IMR-90 (cell line): ENCODE results near the gene CDHR2. TPM values are rescaled to one million over a fixed set of nuclear protein-coding genes. Genes with fewer than 3 reads are reported as not detected.
A peak's percentile ranks its signal among the peaks of the same experiment; 100 is the strongest.

Experiments
- ATAC-seq: fragments of 200-7000 bp; cut with Tn5 transposase; 2 replicates; pipeline ENCODE4 v1.9.1; 2020; ENCODE audit warnings: low read depth, mild to moderate bottlenecking, moderate library complexity
- BruUV-seq: library from RNA; stranded (reverse); fragments of 400-500 nt; replicated peaks from 2 replicates; lab custom pipeline; 2021; lab: Mats Ljungman, UMichigan
- CTCF ChIA-PET: fragments of 300-600 bp; formaldehyde crosslinking; extraction: SDS; loops from one replicate; lab custom pipeline; 2021; ENCODE audit warnings: antibody characterized with exemption; lab: Yijun Ruan, JAX
- POLR2A ChIA-PET: fragments of 300-600 bp; sonication (Branson Sonifier 250); formaldehyde crosslinking; loops from one replicate; lab custom pipeline; 2022; ENCODE audit warnings: antibody characterized with exemption; ENCODE audit not compliant: unreplicated experiment; lab: Charles Lee
- DNase-seq: peaks from one replicate; pipeline ENCODE4 v3.0.0; 2013
- H2AFZ ChIP-seq: replicated peaks from 2 replicates; pipeline ENCODE3; 2013; ENCODE audit warnings: low read length, mild to moderate bottlenecking; ENCODE audit not compliant: poor library complexity
- H2AK5ac ChIP-seq: 2 replicates; pipeline ENCODE4 v1.6.1; 2013; ENCODE audit warnings: low read depth, low read length, inconsistent platforms
- H2AK9ac ChIP-seq: replicated peaks from 2 replicates; pipeline ENCODE3; 2013; ENCODE audit warnings: mild to moderate bottlenecking, low read depth, low read length, moderate library complexity; ENCODE audit not compliant: poor library complexity
- H2BK120ac ChIP-seq: 2 replicates; pipeline ENCODE4 v1.6.1; 2013; ENCODE audit warnings: low read depth, low read length, inconsistent platforms
- H2BK15ac ChIP-seq: 3 replicates; pipeline ENCODE4 v1.6.1; 2013; ENCODE audit warnings: low read depth, low read length, inconsistent platforms
- H2BK20ac ChIP-seq: 2 replicates; pipeline ENCODE4 v1.6.1; 2013; ENCODE audit warnings: low read depth, mild to moderate bottlenecking, inconsistent platforms, low read length, moderate library complexity
- H2BK5ac ChIP-seq: 2 replicates; pipeline ENCODE4 v1.6.1; 2013; ENCODE audit warnings: mild to moderate bottlenecking, low read depth, low read length, inconsistent platforms; ENCODE audit not compliant: poor library complexity, severe bottlenecking
- H3K14ac ChIP-seq: replicated peaks from 2 replicates; pipeline ENCODE4 v1.6.1; 2013; ENCODE audit warnings: low read depth, low read length, inconsistent platforms
- H3K18ac ChIP-seq: 2 replicates; pipeline ENCODE4 v1.6.1; 2013; ENCODE audit warnings: low read depth, low read length, control low read depth
- H3K23ac ChIP-seq: 2 replicates; pipeline ENCODE4 v1.6.1; 2013; ENCODE audit warnings: low read depth, low read length, inconsistent platforms
- H3K27ac ChIP-seq: 2 replicates; pipeline ENCODE4 v1.5.1; 2013; ENCODE audit warnings: mild to moderate bottlenecking, control low read depth, low read length; ENCODE audit not compliant: insufficient read depth
- H3K27me3 ChIP-seq: 2 replicates; pipeline ENCODE4 v1.6.1; 2013; ENCODE audit warnings: low read length; ENCODE audit not compliant: control insufficient read depth, insufficient read depth
- H3K36me3 ChIP-seq: 2 replicates; pipeline ENCODE4 v1.6.1; 2013; ENCODE audit warnings: low read length, mixed read lengths; ENCODE audit not compliant: control insufficient read depth, insufficient read depth
- H3K4ac ChIP-seq: 2 replicates; pipeline ENCODE4 v1.6.1; 2013; ENCODE audit warnings: low read depth, low read length, inconsistent platforms
- H3K4me1 ChIP-seq: 2 replicates; pipeline ENCODE4 v1.6.1; 2013; ENCODE audit warnings: low read length, mixed read lengths; ENCODE audit not compliant: control insufficient read depth, insufficient read depth
- H3K4me2 ChIP-seq: 2 replicates; pipeline ENCODE4 v1.6.1; 2013; ENCODE audit warnings: low read depth, mild to moderate bottlenecking, control low read depth, low read length, moderate library complexity
- H3K4me3 ChIP-seq: 2 replicates; pipeline ENCODE4 v1.5.1; 2013; ENCODE audit warnings: low read depth, mild to moderate bottlenecking, control low read depth, low read length, moderate library complexity; ENCODE audit not compliant: insufficient read depth
- H3K56ac ChIP-seq: 2 replicates; pipeline ENCODE4 v1.6.1; 2013; ENCODE audit warnings: low read length, inconsistent platforms; ENCODE audit not compliant: insufficient read depth; ENCODE audit errors: extremely low read depth
- H3K79me1 ChIP-seq, 2 experiments: 2 replicates each; pipeline ENCODE4 v1.6.1; 2013; ENCODE audit warnings: low read length in 2 of 2, inconsistent platforms in 1 of 2, low read depth in 1 of 2
- H3K9ac ChIP-seq: 2 replicates; pipeline ENCODE4 v1.6.1; 2013; ENCODE audit warnings: low read depth, low read length, control low read depth
- H3K9me1 ChIP-seq: 2 replicates; pipeline ENCODE4 v1.6.1; 2013; ENCODE audit warnings: low read length, inconsistent platforms; ENCODE audit not compliant: insufficient read depth
- H3K9me3 ChIP-seq: 2 replicates; pipeline ENCODE4 v1.6.1; 2013; ENCODE audit warnings: low read length; ENCODE audit not compliant: control insufficient read depth, insufficient read depth
- H4K20me1 ChIP-seq: 2 replicates; pipeline ENCODE4 v1.6.1; 2013; ENCODE audit warnings: low read length, inconsistent platforms; ENCODE audit not compliant: insufficient read depth
- H4K5ac ChIP-seq: 2 replicates; pipeline ENCODE4 v1.6.1; 2013; ENCODE audit warnings: mild to moderate bottlenecking, low read depth, low read length, control low read depth
- H4K8ac ChIP-seq, 2 experiments: 2 replicates each; pipeline ENCODE4 v1.6.1; 2013; ENCODE audit warnings: low read depth in 2 of 2, low read length in 2 of 2, control low read depth in 1 of 2, inconsistent platforms in 1 of 2
- H4K91ac ChIP-seq: 2 replicates; pipeline ENCODE4 v1.6.1; 2013; ENCODE audit warnings: low read depth, low read length, inconsistent platforms; ENCODE audit not compliant: insufficient read depth
- CEBPB ChIP-seq: IDR thresholded peaks from 2 replicates; pipeline ENCODE4 v1.6.1; 2012; ENCODE audit warnings: low read depth, low read length, improper control_type of control experiment
- CTCF ChIP-seq: conservative IDR thresholded peaks from 2 replicates; pipeline ENCODE4 v1.5.1; 2012; ENCODE audit warnings: mild to moderate bottlenecking, low read depth, low read length, improper control_type of control experiment
- ELK1 ChIP-seq: fragments of 150-350 bp; IDR thresholded peaks from 2 replicates; pipeline ENCODE4 v1.6.1; 2016; ENCODE audit warnings: low read depth, mild to moderate bottlenecking, low read length, moderate library complexity, borderline replicate concordance
- MAZ ChIP-seq: IDR thresholded peaks from 2 replicates; pipeline ENCODE4 v1.6.1; 2012; ENCODE audit warnings: low read depth, mild to moderate bottlenecking, low read length, improper control_type of control experiment, moderate library complexity, borderline replicate concordance
- RAD21 ChIP-seq: IDR thresholded peaks from 2 replicates; pipeline ENCODE4 v1.6.1; 2012; ENCODE audit warnings: low read length, improper control_type of control experiment
- RCOR1 ChIP-seq: IDR thresholded peaks from 2 replicates; pipeline ENCODE4 v1.6.1; 2012; ENCODE audit warnings: mild to moderate bottlenecking, low read length, improper control_type of control experiment; ENCODE audit not compliant: insufficient replicate concordance
- RFX5 ChIP-seq: IDR thresholded peaks from 2 replicates; pipeline ENCODE4 v1.8.0; 2012; ENCODE audit warnings: low read depth, mild to moderate bottlenecking, low read length, moderate library complexity
- SMC3 ChIP-seq: fragments of 150-350 bp; IDR thresholded peaks from 2 replicates; pipeline ENCODE4 v1.6.1; 2016; ENCODE audit warnings: low read depth, mild to moderate bottlenecking, antibody characterized with exemption, low read length, moderate library complexity
- WGBS, 2 experiments: methylation state at CpG; one replicate each; pipeline versions ENCODE4 v1.1.5 to v1.1.7; 2013; ENCODE audit warnings: missing lambda C conversion rate in 2 of 2; ENCODE audit not compliant: insufficient read length in 1 of 2; ENCODE audit errors: extremely low coverage in 2 of 2; 5-methylcytosine and 5-hydroxymethylcytosine counted together
- dilution Hi-C: fragments of 300-500 bp; cut with HindIII; formaldehyde crosslinking; loops from one replicate; pipeline ENCODE4 v1.14.3; 2018; ENCODE audit warnings: low sequenced_read_pairs; ENCODE audit not compliant: unreplicated experiment
- in situ Hi-C: fragments of 300-500 bp; cut with MboI; formaldehyde crosslinking; loops from 3 replicates; pipeline ENCODE4 v1.14.3; 2019; ENCODE audit warnings: low sequenced_read_pairs, inconsistent platforms, mixed read lengths
- intact Hi-C: fragments of 100-400 bp; cut with micrococcal nuclease; formaldehyde crosslinking; loops from 2 replicates; pipeline ENCODE4 v1.10.0; 2022
- polyA plus RNA-seq, 3 experiments: library from polyadenylated mRNA; depleted of rRNA; stranded (reverse); fragments of >200 nt; gene quantifications; 2 replicates each; pipeline ENCODE4 v1.2.3, GENCODE V29; 2012; ENCODE audit warnings: low replicate concordance in 1 of 3
- total RNA-seq: library from RNA; depleted of rRNA; stranded (reverse); fragments of >200 nt; gene quantifications from 2 replicates; pipeline ENCODE4 v1.2.3, GENCODE V29; 2012

CDHR2 gene
- total and polyA plus RNA-seq, 2 of the 4 experiments (the other 2 are of a cell fraction), result not detected

- DNase-seq (peak; percentile 23), ATAC-seq (peak; percentile 66)
- H2AK9ac ChIP-seq, result peak overlapping the region; percentile 71
- intact Hi-C loops (no loop called here), in situ Hi-C loops (no loop called here), dilution Hi-C loops (no loop called here)
- peak overlapping the region; percentile 53 to 70; a peak in 2 of 4 replicates for H4K8ac ChIP-seq
- H3K18ac ChIP-seq, result no peak overlapping the region
- ChIA-PET CTCF (interaction anchor here (1.0 kb wide), 1 partner anchor 67 kb away, joined by 4 read pairs; no protein-coding TSS in a partner anchor), POLR2A (interaction anchor here (0.6 kb wide), 2 partner anchors 101 to 200 kb away, joined by 5 to 8 read pairs; no protein-coding TSS in a partner anchor)
- H3K27ac ChIP-seq, result no peak overlapping the region; the same call in 1 of the 2 replicates
- H3K14ac ChIP-seq, result no peak overlapping the region
- no peak overlapping the region for H4K91ac ChIP-seq
- peaks cover 9% of the 10 kb centered on the region for H3K4me1 ChIP-seq
- H4K5ac ChIP-seq, result peak overlapping the region; percentile 35; the same call in 1 of the 2 replicates
- no peak overlapping the region for H2BK15ac ChIP-seq
- no TSS peak for BruUV-seq
- H3K23ac ChIP-seq, result peak overlapping the region; percentile 59
- H3K9ac ChIP-seq, result peak overlapping the region; percentile 42
- H2BK20ac ChIP-seq, result 0 out of 2 replicates have a peak overlapping the region, but pooled peaks have one; percentile 36
- H3K27me3 ChIP-seq, result no peaks in the 10 kb centered on the region; the same call in 1 of the 2 replicates
- no peaks in the 10 kb centered on the region for H3K9me3 ChIP-seq
- H3K4me3 ChIP-seq, result peak overlapping the region; percentile 46
- H2BK5ac ChIP-seq, result no peak overlapping the region
- H3K9me1 ChIP-seq, result no peaks in the 10 kb centered on the region
- H2BK120ac ChIP-seq, result peak overlapping the region; percentile 27; the same call in 1 of the 2 replicates
- TF ChIP-seq CEBPB (no peak), MAZ (peak; percentile 20; the same call in 1 of the 2 replicates), ELK1 (no peak), RCOR1 (no peak), SMC3 (0 out of 2 replicates have a peak, but pooled peaks have one; percentile 9), CTCF (peak; percentile 46), RFX5 (no peak), RAD21 (peak; percentile 42)
- peak overlapping the region; percentile 54 for H3K4ac ChIP-seq
- H3K4me2 ChIP-seq, result peak overlapping the region; percentile 85
- 2% methylated on average over 77 of the region's 110 CpGs; no CpG with 5 or more reads in 1 of the 2 experiments for WGBS, 2 experiments
- H4K20me1 ChIP-seq, result no peaks in the 10 kb centered on the region
- H3K36me3 ChIP-seq, result no peaks in the 10 kb centered on the region
- H2AK5ac ChIP-seq, result 0 out of 2 replicates have a peak overlapping the region, but pooled peaks have one; percentile 29
- H3K79me1 ChIP-seq, result no peaks in the 10 kb centered on the region; a peak in 1 of 4 replicates
- H3K56ac ChIP-seq, result no peak overlapping the region
- H2AFZ ChIP-seq, result peak overlapping the region; percentile 84
Measured at GRCh38 chr5:176542596-176543427, 6.3 kb upstream of the CDHR2 start.
